Sigmoid colon (tissue), 7 donors: ENCODE data around the gene PDE7B. TPM values are rescaled to one million over a fixed set of nuclear protein-coding genes. Genes with fewer than 3 reads are reported as not detected.

ENCODE experiments used
- DNase-seq: peaks from one replicate; pipeline ENCODE4 v3.0.0-alpha.2; 2019
- H3K27ac ChIP-seq, 4 donors: fragments of 200-600 bp; sonication (generic); one replicate each; pipeline ENCODE4 v1.5.1; 2016 to 2019; ENCODE audit warnings: mild to moderate bottlenecking in 1 of 4
- H3K27me3 ChIP-seq, 3 donors: fragments of 200-600 bp; sonication (generic); one replicate each; pipeline ENCODE4 v1.5.1; 2019; ENCODE audit warnings: mild to moderate bottlenecking in 1 of 3
- H3K36me3 ChIP-seq, 4 donors: fragments of 200-600 bp; sonication (generic); one replicate each; pipeline ENCODE4 v1.5.1; 2016 to 2019
- H3K4me1 ChIP-seq, 4 donors: fragments of 200-600 bp; sonication (generic); one replicate each; pipeline ENCODE4 v1.5.1; 2017 to 2019
- H3K4me3 ChIP-seq, 4 donors: fragments of 200-600 bp; sonication (generic); one replicate each; pipeline ENCODE4 v1.5.1; 2017 to 2019; ENCODE audit warnings: mild to moderate bottlenecking in 2 of 4, moderate library complexity in 1 of 4
- H3K9me3 ChIP-seq, 4 donors: fragments of 200-600 bp in 3 of 4; sonication (generic) in 3 of 4; one replicate each; pipeline versions ENCODE4 v1.5.1 to v1.6.1; 2013 to 2019
- CTCF ChIP-seq, 4 experiments: fragments of 450-650 bp in 3 of 4; fragments of 200-600 bp in 1 of 4; IDR thresholded peaks; one replicate each; pipeline ENCODE4 v1.5.1; 2016 to 2019; ENCODE audit warnings: antibody characterized with exemption in 4 of 4, mild to moderate bottlenecking in 3 of 4, moderate library complexity in 2 of 4
- EP300 ChIP-seq, 4 donors: sonication (generic); formaldehyde crosslinking; IDR thresholded peaks; one replicate each; pipeline ENCODE4 v1.6.1; 2017; ENCODE audit warnings: antibody characterized with exemption in 4 of 4
- POLR2A ChIP-seq, 2 donors: fragments of 450-650 bp; IDR thresholded peaks; one replicate each; pipeline ENCODE4 v1.6.1; 2016; ENCODE audit warnings: antibody characterized with exemption in 2 of 2, mild to moderate bottlenecking in 2 of 2, moderate library complexity in 2 of 2
- POLR2AphosphoS5 ChIP-seq, 4 donors: sonication (generic); formaldehyde crosslinking; IDR thresholded peaks; one replicate each; pipeline ENCODE4 v1.6.1; 2017; ENCODE audit warnings: antibody characterized with exemption in 4 of 4
- WGBS, 2 donors: extraction: QIAGEN DNeasy Blood & Tissue Kit; methylation state at CpG; one replicate each; pipeline ENCODE4 v1.1.7; 2013; 5-methylcytosine and 5-hydroxymethylcytosine counted together
- intact Hi-C: fragments of 100-400 bp; cut with DNase I; formaldehyde crosslinking; loops from one replicate; pipeline ENCODE4 v1.15.1; 2023
- polyA plus RNA-seq, 3 donors: library from polyadenylated mRNA; stranded (reverse); fragments of 200-250 nt; gene quantifications; one replicate each; pipeline ENCODE4 v1.2.3, GENCODE V29; 2013
- total RNA-seq, 4 donors: library from RNA; depleted of rRNA; stranded (reverse); fragments of >200 nt; gene quantifications; one replicate each; pipeline ENCODE4 v1.1.0, GENCODE V29; 2016
- donor health status: healthy with polysubstance abuse.
- donor health status: Bipolar disorder and iron deficiency.
- donor health status: healthy.

Gene PDE7B
- total and polyA plus RNA-seq, 7 donors: 1.1 to 10.3 (median 6.3) TPM

- H3K4me3 ChIP-seq: no peak overlapping the region
- intact Hi-C loops: loop anchor here (10.0 kb wide), 1 partner anchor 83 kb away; no protein-coding TSS in a partner anchor
- H3K4me1 ChIP-seq: no peaks in the 10 kb centered on the region
- DNase-seq: no peak
- no peaks in the 10 kb centered on the region for H3K27me3 ChIP-seq
- no peaks in the 10 kb centered on the region for H3K9me3 ChIP-seq
- H3K27ac ChIP-seq: no peak overlapping the region
- TF ChIP-seq EP300 (IDR thresholded peaks at IDR 0.05): no peak
- TF ChIP-seq POLR2AphosphoS5 (IDR thresholded peaks at IDR 0.05): no peak
- no peak for TF ChIP-seq CTCF (IDR thresholded peaks at IDR 0.05)
- TF ChIP-seq POLR2A (IDR thresholded peaks at IDR 0.05): no peak
- no peaks in the 10 kb centered on the region for H3K36me3 ChIP-seq
Measured at GRCh38 chr6:135828021-135828420, 23.5 kb upstream of the PDE7B start.

GRCh38 chr6:135830452-135830881, 21.0 kb upstream of the PDE7B start:
- no peaks in the 10 kb centered on the region for H3K27me3 ChIP-seq
- intact Hi-C loops: no loop called here
- TF ChIP-seq CTCF (IDR thresholded peaks at IDR 0.05) (no peak), POLR2A (IDR thresholded peaks at IDR 0.05) (no peak), EP300 (IDR thresholded peaks at IDR 0.05) (no peak), POLR2AphosphoS5 (IDR thresholded peaks at IDR 0.05) (no peak)
- H3K4me1 ChIP-seq: no peaks in the 10 kb centered on the region
- H3K36me3 ChIP-seq: no peaks in the 10 kb centered on the region
- H3K9me3 ChIP-seq: no peaks in the 10 kb centered on the region
- no peak for DNase-seq
- H3K4me3 ChIP-seq: no peak overlapping the region
- no peak overlapping the region for H3K27ac ChIP-seq
- WGBS, 2 donors: 66 to 86% methylated on average over 5 of the region's 5 CpGs

GRCh38 chr6:135831016-135831415, 20.5 kb upstream of the PDE7B start:
- Histone ChIP-seq H3K36me3 (no peaks in the 10 kb centered on the region), H3K27ac (no peak overlapping the region), H3K27me3 (no peaks in the 10 kb centered on the region), H3K4me3 (no peak overlapping the region), H3K4me1 (no peaks in the 10 kb centered on the region), H3K9me3 (no peaks in the 10 kb centered on the region)
- TF ChIP-seq EP300 (IDR thresholded peaks at IDR 0.05) (no peak), CTCF (IDR thresholded peaks at IDR 0.05) (no peak)
- 79 to 82% methylated on average over 3 of the region's 3 CpGs for WGBS, 2 donors
- DNase-seq: no peak
- intact Hi-C loops: no loop called here

DNA sequence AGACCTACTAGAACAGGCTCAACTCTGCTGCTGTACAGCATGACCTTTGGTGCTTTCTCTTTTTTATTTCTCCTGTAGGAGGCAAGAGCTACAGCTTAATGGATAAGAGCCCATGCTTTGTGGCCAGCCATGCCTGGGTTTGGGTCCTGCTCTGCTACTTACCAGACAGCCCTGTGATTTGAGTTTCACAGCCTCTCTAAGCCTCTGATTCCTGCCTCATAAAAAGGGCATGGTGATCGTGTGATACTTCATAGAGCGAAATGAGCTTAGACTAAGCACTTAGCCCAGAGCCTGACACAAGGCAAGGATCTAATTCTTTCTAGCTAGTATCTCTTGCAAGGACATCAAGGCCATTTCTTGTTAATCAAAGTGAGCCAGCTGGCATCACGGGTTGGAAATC, 19.3 kb upstream of the PDE7B start:
- TF ChIP-seq POLR2A (IDR thresholded peaks at IDR 0.05) (no peak), EP300 (IDR thresholded peaks at IDR 0.05) (no peak), POLR2AphosphoS5 (IDR thresholded peaks at IDR 0.05) (no peak), CTCF (IDR thresholded peaks at IDR 0.05) (no peak)
- H3K36me3 ChIP-seq: no peaks in the 10 kb centered on the region
- no peak for DNase-seq
- no peak overlapping the region for H3K27ac ChIP-seq
- no peaks in the 10 kb centered on the region for H3K27me3 ChIP-seq
- H3K4me3 ChIP-seq: no peak overlapping the region
- 83 to 91% methylated on average over 3 of the region's 3 CpGs for WGBS, 2 donors
- intact Hi-C loops: no loop called here
- no peaks in the 10 kb centered on the region for H3K9me3 ChIP-seq
- no peaks in the 10 kb centered on the region for H3K4me1 ChIP-seq

- TF ChIP-seq POLR2AphosphoS5 (IDR thresholded peaks at IDR 0.05): no peak
- Histone ChIP-seq H3K27ac (no peak overlapping the region), H3K9me3 (no peaks in the 10 kb centered on the region), H3K36me3 (no peaks in the 10 kb centered on the region), H3K4me1 (no peaks in the 10 kb centered on the region), H3K27me3 (no peaks in the 10 kb centered on the region), H3K4me3 (no peak overlapping the region)
- 23 to 27% methylated on average over 1 of the region's 1 CpG for WGBS, 2 donors
- intact Hi-C loops: no loop called here
- DNase-seq: no peak
Measured at GRCh38 chr6:135833771-135834170, 17.7 kb upstream of the PDE7B start.
